ENCODE data around the gene ZNF618.

GRCh38 chr9:113943112-113944009 is 67.3 kb downstream of the ZNF618 start:
- TF ChIP-seq NFATC4 (CRISPR knock-in tag; IDR thresholded peaks at IDR 0.05): no peak
- TF ChIP-seq AFF4 (CRISPR knock-in tag; IDR thresholded peaks at IDR 0.05; ENCODE audit: borderline replicate concordance): no peak
- TF ChIP-seq CTCF (IDR thresholded peaks at IDR 0.05): no peak
- no peak for TF ChIP-seq ZNF671 (CRISPR knock-in tag; IDR thresholded peaks at IDR 0.05)
- no peak for TF ChIP-seq PREB (CRISPR knock-in tag; IDR thresholded peaks at IDR 0.05; ENCODE audit: borderline replicate concordance)
- TF ChIP-seq MAX (CRISPR knock-in tag; IDR thresholded peaks at IDR 0.05): no peak
